SK-N-SH (cell line): ENCODE measurements around the gene OSBPL2.

ENCODE experiments used
- CTCF ChIP-seq: fragments of 200-600 bp; sonication (generic); IDR thresholded peaks from 2 replicates; pipeline ENCODE4 v1.6.1; 2017; ENCODE audit warnings: antibody characterized with exemption, mild to moderate bottlenecking, moderate library complexity
- ELF1 ChIP-seq: IDR thresholded peaks from 2 replicates; pipeline ENCODE4 v1.4.0; 2012
- EZH2phosphoT487 ChIP-seq: fragments of 200-600 bp; sonication (generic); IDR thresholded peaks from 2 replicates; pipeline ENCODE4 v1.6.1; 2017; ENCODE audit warnings: low read depth, mixed run types, mild to moderate bottlenecking, antibody characterized with exemption, moderate library complexity, borderline replicate concordance
- FOXM1 ChIP-seq: IDR thresholded peaks from 2 replicates; pipeline ENCODE4 v1.4.0; 2012; ENCODE audit warnings: low read depth, mild to moderate bottlenecking
- GABPA ChIP-seq: IDR thresholded peaks from 2 replicates; pipeline ENCODE4 v1.4.0; 2012; ENCODE audit warnings: low read depth, mild to moderate bottlenecking
- JUND ChIP-seq: IDR thresholded peaks from 2 replicates; pipeline ENCODE4 v1.4.0; 2012
- MXI1 ChIP-seq: IDR thresholded peaks from 2 replicates; pipeline ENCODE4 v1.6.1; 2012; ENCODE audit warnings: mild to moderate bottlenecking, low read depth, low read length, improper control_type of control experiment
- NFIC ChIP-seq: IDR thresholded peaks from 2 replicates; pipeline ENCODE4 v1.4.0; 2012; ENCODE audit warnings: borderline replicate concordance
- POLR2AphosphoS5 ChIP-seq: IDR thresholded peaks from 2 replicates; pipeline ENCODE4 v1.6.1; 2012; ENCODE audit warnings: low read depth, low read length
- REST ChIP-seq: IDR thresholded peaks from 2 replicates; pipeline ENCODE4 v1.6.1; 2012; ENCODE audit warnings: mild to moderate bottlenecking, low read depth, low read length, moderate library complexity
- RFX5 ChIP-seq: IDR thresholded peaks from 2 replicates; pipeline ENCODE4 v1.6.1; 2012; ENCODE audit warnings: mild to moderate bottlenecking, improper control_type of control experiment, low read length
- RXRA ChIP-seq: IDR thresholded peaks from 2 replicates; pipeline ENCODE4 v1.4.0; 2012; ENCODE audit warnings: low read depth, mild to moderate bottlenecking, borderline replicate concordance

- TF ChIP-seq CTCF, result no peak
- TF ChIP-seq FOXM1, result no peak
- no peak for TF ChIP-seq MXI1
- TF ChIP-seq EZH2phosphoT487, result no peak
- no peak for TF ChIP-seq POLR2AphosphoS5
- no peak for TF ChIP-seq GABPA
- TF ChIP-seq REST, result no peak
- TF ChIP-seq JUND, result no peak
- TF ChIP-seq NFIC, result no peak
- no peak for TF ChIP-seq RFX5
- TF ChIP-seq RXRA, result no peak
- no peak for TF ChIP-seq ELF1
Measured at GRCh38 chr20:62313460-62314338, 75.4 kb downstream of the OSBPL2 start.
